ENCODE measurements around the gene RAD21L1. TPM values are rescaled to one million over a fixed set of nuclear protein-coding genes. Genes with fewer than 3 reads are reported as not detected.

The RAD21L1 gene
- polyA plus RNA-seq, 1 donor from 2014 or later = not detected

DNA sequence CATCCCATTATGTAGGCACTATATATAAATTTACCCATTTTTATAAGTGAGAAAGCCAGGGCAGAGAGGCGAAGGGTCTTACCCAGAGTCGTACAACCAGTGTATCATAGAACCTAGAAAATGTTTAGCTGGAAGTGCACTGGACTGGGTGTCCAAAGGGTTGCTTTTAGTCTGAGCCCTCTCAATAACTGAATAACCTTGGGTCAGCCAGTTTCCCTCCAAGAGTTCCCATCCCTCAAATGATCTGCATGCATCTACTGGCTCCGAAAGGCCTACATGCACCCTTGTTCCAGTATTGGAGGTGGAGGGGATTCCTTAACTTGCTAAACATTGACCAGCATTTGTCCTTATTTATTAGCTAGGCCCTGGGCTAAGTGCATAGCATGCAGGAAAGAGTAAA, 44.0 kb downstream of the RAD21L1 start:
- H3K4me2 ChIP-seq (ENCODE audit: low read length) = no peak overlapping the region
- H3K9ac ChIP-seq (ENCODE audit: low read length) = no peak overlapping the region
- H3K27me3 ChIP-seq (ENCODE audit: insufficient read depth, low read depth, low read length) = no peaks in the 10 kb centered on the region
- no peak for TF ChIP-seq CTCF (IDR thresholded peaks at IDR 0.05; ENCODE audit: poor library complexity, severe bottlenecking)
- no peak for TF ChIP-seq POLR2AphosphoS5 (IDR thresholded peaks at IDR 0.05)
- TF ChIP-seq TAF1 (IDR thresholded peaks at IDR 0.05; ENCODE audit: low read depth) = no peak
- TF ChIP-seq RAD21 (conservative IDR thresholded peaks at IDR 0.05) = no peak
- TF ChIP-seq MXI1 (conservative IDR thresholded peaks at IDR 0.05; ENCODE audit: poor library complexity, severe bottlenecking) = no peak
- TF ChIP-seq SMC3 (conservative IDR thresholded peaks at IDR 0.05; ENCODE audit: poor library complexity) = no peak
- TF ChIP-seq REST (IDR thresholded peaks at IDR 0.05; ENCODE audit: borderline replicate concordance) = no peak
- no peak for TF ChIP-seq EP300 (conservative IDR thresholded peaks at IDR 0.05; ENCODE audit: poor library complexity, severe bottlenecking)
- H3K27ac ChIP-seq (ENCODE audit: low read length) = no peak overlapping the region
- H3K36me3 ChIP-seq (ENCODE audit: insufficient read depth, low read length) = peaks cover 6% of the 10 kb centered on the region
- H4K20me1 ChIP-seq (ENCODE audit: insufficient read depth) = no peaks in the 10 kb centered on the region
- no peak overlapping the region for H2AFZ ChIP-seq (ENCODE audit: low read depth, low read length)
- no peaks in the 10 kb centered on the region for H3K79me2 ChIP-seq (replicated peaks; ENCODE audit: insufficient read depth, low read length)
- no peaks in the 10 kb centered on the region for H3F3A ChIP-seq (ENCODE audit: insufficient read depth, low read length, poor library complexity, severe bottlenecking)
- no peak overlapping the region for H3K4me3 ChIP-seq (ENCODE audit: low read length)
- H3K9me2 ChIP-seq (ENCODE audit: insufficient read depth, low read length) = no peaks in the 10 kb centered on the region
- no peaks in the 10 kb centered on the region for H3K9me3 ChIP-seq (ENCODE audit: low read length)

- Histone ChIP-seq H3K4me3 (ENCODE audit: low read length) (no peak overlapping the region), H3K27ac (ENCODE audit: low read length) (no peak overlapping the region)
- TF ChIP-seq TAF1 (IDR thresholded peaks at IDR 0.05; ENCODE audit: low read depth) (no peak), REST (IDR thresholded peaks at IDR 0.05; ENCODE audit: borderline replicate concordance) (no peak), EP300 (conservative IDR thresholded peaks at IDR 0.05; ENCODE audit: poor library complexity, severe bottlenecking) (no peak), EZH2 (IDR thresholded peaks at IDR 0.05; ENCODE audit: borderline replicate concordance, insufficient read depth, low read length, poor library complexity, severe bottlenecking) (no peak), POLR2AphosphoS5 (IDR thresholded peaks at IDR 0.05) (no peak), RAD21 (conservative IDR thresholded peaks at IDR 0.05) (no peak), MXI1 (conservative IDR thresholded peaks at IDR 0.05; ENCODE audit: poor library complexity, severe bottlenecking) (no peak), SMC3 (conservative IDR thresholded peaks at IDR 0.05; ENCODE audit: poor library complexity) (no peak), CTCF (IDR thresholded peaks at IDR 0.05; ENCODE audit: poor library complexity, severe bottlenecking) (no peak)
These were observed 46.7 kb downstream of the RAD21L1 start for GRCh38 chr20:1272368-1273100.

More at GRCh38 chr20:1272368-1273100, 46.7 kb downstream of the RAD21L1 start:
- Histone ChIP-seq H3K79me2 (replicated peaks; ENCODE audit: insufficient read depth, low read length) (no peaks in the 10 kb centered on the region), H3K4me2 (ENCODE audit: low read length) (no peak overlapping the region), H3K9ac (ENCODE audit: low read length) (no peak overlapping the region), H4K20me1 (ENCODE audit: insufficient read depth) (no peaks in the 10 kb centered on the region), H3K27me3 (ENCODE audit: insufficient read depth, low read depth, low read length) (no peaks in the 10 kb centered on the region), H3K9me3 (ENCODE audit: low read length) (no peaks in the 10 kb centered on the region), H3F3A (ENCODE audit: insufficient read depth, low read length, poor library complexity, severe bottlenecking) (no peaks in the 10 kb centered on the region), H3K36me3 (ENCODE audit: insufficient read depth, low read length) (peaks cover 6% of the 10 kb centered on the region), H2AFZ (ENCODE audit: low read depth, low read length) (no peak overlapping the region), H3K9me2 (ENCODE audit: insufficient read depth, low read length) (no peaks in the 10 kb centered on the region)

Measured in neural cell (in vitro differentiated cells).